Posterior vena cava (tissue), 2 donors: Measurements from ENCODE around the gene NHS. TPM values are rescaled to one million over a fixed set of nuclear protein-coding genes. Genes with fewer than 3 reads are reported as not detected.
A peak's percentile ranks its signal among the peaks of the same experiment; 100 is the strongest.

Experiments used
- DNase-seq: peaks from one replicate; pipeline ENCODE4 v3.0.0-alpha.2; 2020; ENCODE audit warnings: low spot score
- intact Hi-C, 2 donors: fragments of 100-400 bp; cut with DNase I; formaldehyde crosslinking; loops; one replicate each; pipeline versions ENCODE4 v1.14.1 to v1.14.2; 2022 to 2023
- total RNA-seq, 2 donors: library from RNA; stranded (reverse); fragmentation: NEBNext Ultra II Directional; extraction: Animal tissue kit (Norgen Biotek cat#: 25700); gene quantifications; one replicate each; pipeline ENCODE4 v1.2.1, GENCODE V29; 2021
- donor health status: DM: yes; HTN: yes; CAD: no.
- donor health status: DM: yes; HTN: yes; CAD: no.

NHS gene
- total RNA-seq, 2 donors from 2014 or later: 11.1 to 12.2 TPM

GRCh38 chrX:17732138-17732783 lies 357.3 kb downstream of the NHS start:
- intact Hi-C loops: no loop called here
- DNase-seq: no peak

DNA sequence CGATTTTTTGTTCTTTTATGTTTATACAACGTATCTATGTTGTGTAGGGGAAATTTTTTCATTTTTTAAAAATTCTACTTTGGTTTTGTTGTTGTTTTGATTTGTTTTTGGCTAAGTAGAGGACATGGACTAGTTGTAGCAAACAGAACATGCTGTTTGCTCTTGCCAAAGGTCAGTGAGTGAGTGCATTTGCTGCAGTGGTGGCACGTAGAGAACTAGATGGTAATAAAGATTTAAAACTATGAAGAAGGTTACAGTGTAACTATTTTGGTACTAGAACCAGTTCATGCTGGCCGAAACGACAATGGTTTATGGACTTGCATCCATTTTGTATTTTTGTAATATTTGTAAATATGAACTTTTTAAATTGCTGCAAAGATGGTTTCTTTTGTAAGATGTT lies 360.4 kb downstream of the NHS start:
- DNase-seq: no peak
- intact Hi-C loops: no loop called here

GRCh38 chrX:17736478-17736855 lies 361.5 kb downstream of the NHS start:
- DNase-seq: no peak
- intact Hi-C loops: no loop called here

DNA sequence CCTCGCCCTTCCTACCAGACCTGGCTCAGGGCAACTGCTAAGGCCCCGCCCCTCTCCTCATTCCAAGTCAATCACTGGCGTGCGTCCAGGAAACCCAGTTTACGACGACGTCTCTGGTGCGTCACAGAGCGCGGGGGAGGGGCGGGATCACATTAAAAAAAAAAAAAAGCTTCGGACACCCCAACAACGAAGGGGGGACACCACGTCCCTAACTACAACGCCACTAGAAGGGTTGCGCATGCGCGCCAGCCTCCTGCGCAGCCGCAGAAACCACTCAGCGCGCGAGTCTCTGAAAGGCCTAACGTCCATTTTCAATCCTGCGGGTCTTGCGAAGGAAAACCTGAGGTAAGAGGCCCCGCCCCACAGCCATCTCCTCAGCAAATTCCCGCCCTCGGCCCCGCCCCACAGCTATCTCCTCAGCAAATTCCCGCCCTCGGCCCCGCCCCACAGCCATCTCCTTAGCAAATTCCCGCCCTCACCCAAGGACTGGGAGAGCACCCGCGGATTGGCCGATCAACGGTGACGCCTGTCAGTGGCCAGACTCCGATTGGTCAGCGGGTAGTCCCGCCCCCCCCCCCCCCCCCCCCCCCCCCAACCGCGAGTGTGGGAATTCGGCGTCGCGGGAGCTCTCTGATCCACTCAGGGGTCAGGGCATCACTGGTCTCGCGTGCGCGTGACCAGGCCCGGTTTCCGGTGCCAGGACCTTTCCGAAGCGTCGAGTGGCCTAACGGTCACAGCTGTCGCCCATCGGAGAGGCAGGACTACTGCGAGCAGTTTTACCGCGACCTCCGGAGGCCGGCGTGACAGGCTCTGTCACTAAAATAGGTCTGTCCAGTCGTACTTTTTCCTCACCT lies 362.1 kb downstream of the NHS start, which contains the start of gene SCML1:
Gene SCML1, plus strand, starts transcription at position 638 of the 854 bp plus-strand sequence. CDS start 6,694 bp downstream, outside the sequence.
- intact Hi-C loops: no loop called here
- DNase-seq: peak; percentile 99

- intact Hi-C loops: no loop called here
- DNase-seq: peak; percentile 77
Observed at GRCh38 chrX:17737710-17737985, 362.6 kb downstream of the NHS start.

DNA sequence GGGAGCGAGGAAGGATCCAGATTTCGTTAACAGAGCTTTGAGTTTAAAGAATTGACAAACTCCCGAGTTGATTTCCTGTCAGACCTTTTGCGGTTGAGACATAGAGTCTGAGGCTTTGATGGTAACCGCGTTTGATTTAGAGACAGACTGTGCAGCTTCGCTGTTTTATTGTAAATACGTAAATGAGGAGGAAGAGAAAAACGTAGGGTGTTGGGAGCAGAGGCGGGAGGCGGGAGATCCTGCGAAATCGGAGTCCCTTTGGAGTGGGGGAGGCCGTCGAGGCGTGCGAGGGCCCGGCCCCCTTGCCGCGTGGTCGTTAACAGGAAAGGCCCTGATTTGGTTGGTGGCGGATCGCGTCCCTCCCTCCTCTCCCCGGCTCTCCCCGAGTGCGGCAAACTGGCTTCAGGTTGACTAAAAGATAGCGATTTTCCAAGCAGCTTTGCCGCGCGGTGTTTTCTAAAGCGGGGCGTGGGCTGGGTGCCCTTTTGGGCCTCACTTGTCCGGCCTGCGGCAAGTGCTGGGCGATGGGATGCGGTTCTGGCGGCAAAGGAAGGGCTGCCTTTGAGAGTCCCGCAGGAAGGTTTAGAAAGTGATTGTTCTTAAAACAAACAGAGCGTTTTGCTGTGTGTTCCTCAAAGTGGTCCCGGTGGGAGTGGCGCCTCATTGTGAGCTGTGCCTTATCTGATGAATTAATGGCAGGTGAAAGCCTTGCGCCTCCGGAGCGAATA lies 363.1 kb downstream of the NHS start:
- peak; percentile 85 for DNase-seq
- intact Hi-C loops: no loop called here

GRCh38 chrX:17738737-17739535 lies 363.9 kb downstream of the NHS start:
- intact Hi-C loops: no loop called here

DNA sequence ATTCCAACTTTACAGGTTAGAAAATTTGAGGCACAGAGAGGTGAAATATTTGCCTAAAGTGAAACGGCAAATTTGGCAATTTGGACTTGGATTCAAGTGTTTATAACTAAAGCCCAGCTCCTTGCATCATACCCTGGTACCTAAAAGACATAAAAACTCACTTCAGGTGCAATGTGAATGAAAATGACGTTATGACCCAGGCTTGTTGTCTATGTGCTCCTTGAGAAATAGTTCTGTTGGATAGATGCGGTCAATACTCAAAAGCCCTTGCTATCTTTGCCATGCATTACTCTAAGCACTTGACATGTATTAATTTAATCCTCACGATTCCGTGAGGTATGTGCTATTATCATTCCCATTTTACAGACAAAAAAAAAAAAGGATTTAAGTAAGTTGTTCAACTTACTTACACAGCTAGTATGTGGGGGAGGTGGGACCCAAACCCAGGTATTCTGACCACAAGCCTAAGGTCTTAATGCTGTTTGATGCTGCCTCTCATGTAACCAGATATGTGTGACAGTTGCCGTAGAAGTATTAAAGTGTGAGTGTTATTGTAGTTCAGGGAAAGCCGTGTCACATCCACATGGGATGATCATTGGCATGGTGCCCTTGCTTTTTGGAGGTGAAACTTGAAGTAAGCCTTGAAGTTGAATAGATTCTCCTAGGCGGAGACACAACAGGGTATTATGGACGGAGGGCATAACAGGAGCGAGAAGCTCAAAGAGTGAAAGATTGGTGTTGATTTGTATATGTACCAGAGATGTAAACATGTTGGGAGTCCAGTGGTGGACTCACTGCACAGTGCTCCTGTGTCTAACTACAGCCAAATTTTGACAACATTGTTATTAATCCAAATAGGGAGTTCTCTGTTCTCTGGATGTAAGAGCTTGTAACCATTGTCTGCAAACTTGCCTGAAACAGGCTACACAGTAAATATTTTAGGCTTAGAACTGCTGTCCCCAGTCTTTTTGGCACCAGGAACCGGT lies 365.4 kb downstream of the NHS start:
- DNase-seq: no peak
- intact Hi-C loops: no loop called here

More at GRCh38 chrX:17738737-17739535, 363.9 kb downstream of the NHS start:
- no peak for DNase-seq

- peak; percentile 71 for DNase-seq
- intact Hi-C loops: no loop called here
Observed at GRCh38 chrX:17741123-17741511, 366.1 kb downstream of the NHS start.

GRCh38 chrX:17743913-17744312 lies 368.9 kb downstream of the NHS start:
- no peak for DNase-seq
- intact Hi-C loops: no loop called here

DNA sequence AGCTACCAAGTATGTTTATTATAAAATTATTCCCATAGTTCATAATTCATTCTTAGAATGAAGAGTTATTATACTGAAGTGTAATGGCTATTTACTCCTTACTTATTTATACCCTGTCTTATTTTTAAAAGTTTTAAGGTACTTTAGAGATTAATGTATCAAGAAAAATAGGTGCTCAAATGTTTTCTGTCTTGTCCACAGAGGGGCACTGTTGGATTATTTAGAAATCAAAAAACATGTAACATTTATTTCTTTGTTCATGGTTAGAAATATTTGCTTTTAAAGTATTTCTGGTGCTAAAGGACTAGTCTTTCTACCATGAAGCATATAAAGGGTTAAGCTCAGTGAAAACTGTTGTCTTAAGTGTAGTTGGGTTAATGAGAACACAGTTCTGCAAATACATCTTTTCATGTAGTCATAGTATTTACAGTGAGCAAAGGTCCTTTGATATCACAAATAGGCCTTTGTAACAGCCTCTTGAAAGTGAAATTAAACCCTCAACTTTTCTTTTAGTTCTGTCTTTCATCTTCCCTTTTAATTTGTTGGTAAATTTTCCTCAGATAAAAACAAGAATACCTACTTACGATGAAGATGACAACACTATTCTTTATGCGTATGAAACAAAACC lies 370.0 kb downstream of the NHS start:
- DNase-seq: no peak
- intact Hi-C loops: no loop called here

DNA sequence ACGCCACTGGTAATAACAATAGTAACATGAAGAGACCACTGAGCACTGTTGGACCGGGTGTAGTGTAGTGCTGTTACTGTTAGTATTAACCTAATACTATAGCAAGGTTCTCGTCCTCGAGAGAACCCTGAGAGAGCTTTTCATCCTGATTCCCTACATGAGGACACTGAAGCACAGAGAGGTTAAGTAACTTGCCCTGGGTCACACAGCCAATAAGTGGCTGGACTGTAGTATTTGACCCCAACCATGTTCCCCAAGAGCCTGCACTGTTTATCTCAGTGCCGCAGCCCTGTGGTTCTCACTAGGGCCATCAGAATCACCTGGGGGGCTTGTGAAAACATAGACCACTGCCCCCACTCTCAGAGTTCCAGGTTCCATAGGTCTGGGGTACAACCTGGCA lies 372.7 kb downstream of the NHS start:
- intact Hi-C loops: no loop called here
- DNase-seq: no peak

- intact Hi-C loops: no loop called here
- no peak for DNase-seq
Observed at GRCh38 chrX:17748684-17749083, 373.7 kb downstream of the NHS start.

DNA sequence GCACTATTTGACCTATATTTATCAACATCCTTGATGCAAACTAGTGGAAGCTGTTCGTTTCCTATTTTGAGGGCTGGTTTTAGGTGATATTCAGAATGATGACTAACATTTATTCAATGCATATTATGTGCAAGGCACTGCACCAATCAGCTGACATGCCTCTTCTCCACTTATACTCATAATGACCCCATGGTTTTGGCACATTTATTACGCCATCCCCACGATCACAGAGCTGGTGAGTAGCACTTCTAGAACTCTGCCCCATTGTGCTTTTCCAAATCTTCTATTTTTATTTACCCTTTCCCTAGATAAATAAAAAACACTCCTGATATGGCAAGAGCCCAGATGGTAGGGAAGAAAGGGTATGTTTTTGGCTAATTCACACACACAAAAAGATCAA lies 375.4 kb downstream of the NHS start:
- DNase-seq: no peak

DNA sequence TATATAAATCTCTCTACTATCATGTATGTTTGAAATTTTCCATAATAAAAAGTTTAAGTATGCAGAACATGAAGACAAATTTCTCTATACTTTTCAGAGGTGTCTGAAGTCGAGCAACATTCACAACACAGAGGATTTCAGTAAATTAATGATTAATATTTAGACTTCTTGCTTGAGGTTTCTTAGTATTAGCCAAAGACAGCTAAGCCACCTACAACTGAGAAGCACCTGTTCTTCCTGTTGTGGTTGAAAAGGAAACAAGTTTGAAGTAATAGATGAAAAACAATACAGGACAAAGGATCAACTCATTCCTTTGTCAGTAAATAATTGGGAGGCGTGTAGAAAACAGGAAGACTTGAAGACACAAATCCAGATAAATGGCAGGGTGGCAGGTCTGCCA lies 383.4 kb downstream of the NHS start:
- no peak for DNase-seq
- intact Hi-C loops: no loop called here

More for the DNA sequence above, 375.4 kb downstream of the NHS start:
- intact Hi-C loops: no loop called here

- DNase-seq: no peak
- intact Hi-C loops: no loop called here
Observed at GRCh38 chrX:17759990-17760389, 385.0 kb downstream of the NHS start.

GRCh38 chrX:17767734-17768133 lies 392.7 kb downstream of the NHS start:
- intact Hi-C loops: no loop called here

DNA sequence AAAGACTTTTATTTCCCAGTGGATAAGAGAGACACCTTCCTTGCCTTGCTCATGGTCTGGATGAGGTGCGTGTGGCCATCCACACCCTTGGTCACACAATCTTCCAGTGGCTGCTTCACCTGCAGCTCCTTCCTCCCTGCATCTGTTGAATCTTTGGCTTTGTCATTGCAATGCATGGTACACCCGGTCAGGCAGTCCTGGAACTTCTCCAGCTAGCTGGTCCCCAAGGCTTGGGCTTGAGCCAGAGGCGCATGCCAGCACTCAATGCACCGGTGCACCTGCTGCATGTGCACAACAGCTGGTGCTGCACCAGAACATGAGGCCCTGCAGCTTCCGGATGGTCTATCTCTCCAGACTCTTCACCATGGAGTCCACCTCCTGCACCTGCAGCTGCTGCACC lies 394.0 kb downstream of the NHS start:
- no peak for DNase-seq
- intact Hi-C loops: no loop called here

More at GRCh38 chrX:17767734-17768133, 392.7 kb downstream of the NHS start:
- DNase-seq: no peak
